WTC11 (cell line): ENCODE measurements around the gene FAT2.

Experiments
- GTF2I ChIP-seq: fragments of 250-450 bp; sonication (Bioruptor Pico); conservative IDR thresholded peaks from 2 replicates; pipeline ENCODE4 v1.4.0; 2021; ENCODE audit warnings: mild to moderate bottlenecking
- RELA ChIP-seq: sonication (generic); formaldehyde crosslinking; IDR thresholded peaks from 2 replicates; pipeline ENCODE4 v1.8.1; 2022; ENCODE audit warnings: missing genetic modification reagents, mild to moderate bottlenecking, borderline replicate concordance
- TF ChIP-seq, protein P1 (sequence below): fragments of 200-600 bp; IDR thresholded peaks from 2 replicates; pipeline ENCODE4 v1.8.0; 2022; ENCODE audit warnings: antibody characterized with exemption
- TF ChIP-seq, protein P2 (sequence below): sonication (generic); formaldehyde crosslinking; IDR thresholded peaks from 2 replicates; pipeline ENCODE4 v1.8.1; 2023; ENCODE audit warnings: mild to moderate bottlenecking, moderate library complexity, missing genetic modification reagents
- TF ChIP-seq, protein P3 (sequence below): sonication (generic); formaldehyde crosslinking; conservative IDR thresholded peaks from 2 replicates; pipeline ENCODE4 v1.8.1; 2022; ENCODE audit warnings: mild to moderate bottlenecking, missing genetic modification reagents

DNA sequence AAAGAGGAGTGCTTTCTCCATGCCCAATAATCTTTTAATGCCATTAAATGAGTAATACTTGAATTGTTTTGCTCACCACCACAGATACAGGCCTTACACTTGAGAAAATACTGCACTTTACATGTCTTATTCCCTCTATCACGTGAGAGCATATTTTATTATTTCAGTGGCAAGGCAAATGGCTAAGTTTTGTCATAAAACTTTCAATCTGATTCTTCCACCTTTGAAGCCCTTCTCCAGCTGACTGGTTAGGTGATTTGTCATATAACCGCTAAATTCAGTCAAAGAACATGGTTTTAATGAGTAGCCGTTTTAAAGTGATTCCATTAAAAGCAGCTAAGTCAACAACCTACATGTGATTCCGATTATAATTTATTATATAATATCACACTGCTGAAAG is 43.8 kb downstream of the FAT2 start:
- TF ChIP-seq, protein P1, sequence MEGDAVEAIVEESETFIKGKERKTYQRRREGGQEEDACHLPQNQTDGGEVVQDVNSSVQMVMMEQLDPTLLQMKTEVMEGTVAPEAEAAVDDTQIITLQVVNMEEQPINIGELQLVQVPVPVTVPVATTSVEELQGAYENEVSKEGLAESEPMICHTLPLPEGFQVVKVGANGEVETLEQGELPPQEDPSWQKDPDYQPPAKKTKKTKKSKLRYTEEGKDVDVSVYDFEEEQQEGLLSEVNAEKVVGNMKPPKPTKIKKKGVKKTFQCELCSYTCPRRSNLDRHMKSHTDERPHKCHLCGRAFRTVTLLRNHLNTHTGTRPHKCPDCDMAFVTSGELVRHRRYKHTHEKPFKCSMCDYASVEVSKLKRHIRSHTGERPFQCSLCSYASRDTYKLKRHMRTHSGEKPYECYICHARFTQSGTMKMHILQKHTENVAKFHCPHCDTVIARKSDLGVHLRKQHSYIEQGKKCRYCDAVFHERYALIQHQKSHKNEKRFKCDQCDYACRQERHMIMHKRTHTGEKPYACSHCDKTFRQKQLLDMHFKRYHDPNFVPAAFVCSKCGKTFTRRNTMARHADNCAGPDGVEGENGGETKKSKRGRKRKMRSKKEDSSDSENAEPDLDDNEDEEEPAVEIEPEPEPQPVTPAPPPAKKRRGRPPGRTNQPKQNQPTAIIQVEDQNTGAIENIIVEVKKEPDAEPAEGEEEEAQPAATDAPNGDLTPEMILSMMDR = no peak
- no peak for TF ChIP-seq GTF2I (CRISPR knock-in tag)
- TF ChIP-seq, protein P2, sequence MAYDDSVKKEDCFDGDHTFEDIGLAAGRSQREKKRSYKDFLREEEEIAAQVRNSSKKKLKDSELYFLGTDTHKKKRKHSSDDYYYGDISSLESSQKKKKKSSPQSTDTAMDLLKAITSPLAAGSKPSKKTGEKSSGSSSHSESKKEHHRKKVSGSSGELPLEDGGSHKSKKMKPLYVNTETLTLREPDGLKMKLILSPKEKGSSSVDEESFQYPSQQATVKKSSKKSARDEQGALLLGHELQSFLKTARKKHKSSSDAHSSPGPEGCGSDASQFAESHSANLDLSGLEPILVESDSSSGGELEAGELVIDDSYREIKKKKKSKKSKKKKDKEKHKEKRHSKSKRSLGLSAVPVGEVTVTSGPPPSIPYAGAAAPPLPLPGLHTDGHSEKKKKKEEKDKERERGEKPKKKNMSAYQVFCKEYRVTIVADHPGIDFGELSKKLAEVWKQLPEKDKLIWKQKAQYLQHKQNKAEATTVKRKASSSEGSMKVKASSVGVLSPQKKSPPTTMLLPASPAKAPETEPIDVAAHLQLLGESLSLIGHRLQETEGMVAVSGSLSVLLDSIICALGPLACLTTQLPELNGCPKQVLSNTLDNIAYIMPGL = no peak
- TF ChIP-seq, protein P3, sequence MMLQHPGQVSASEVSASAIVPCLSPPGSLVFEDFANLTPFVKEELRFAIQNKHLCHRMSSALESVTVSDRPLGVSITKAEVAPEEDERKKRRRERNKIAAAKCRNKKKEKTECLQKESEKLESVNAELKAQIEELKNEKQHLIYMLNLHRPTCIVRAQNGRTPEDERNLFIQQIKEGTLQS = no peak
- no peak for TF ChIP-seq RELA (CRISPR knock-in tag)
